IPS DF 4.7 (cell line): ENCODE results near the gene C3AR1.
"Not testable (repeated sequence)": the region's sequence is repeated elsewhere in the genome, so short reads cannot be mapped to it uniquely, and the experiment has no call there.

ENCODE experiments used
- DNase-seq: peaks from one replicate; pipeline ENCODE4 v3.0.0-alpha.2; 2013; ENCODE audit warnings: low spot score; ENCODE audit errors: extremely low read depth

C3AR1 gene

DNA sequence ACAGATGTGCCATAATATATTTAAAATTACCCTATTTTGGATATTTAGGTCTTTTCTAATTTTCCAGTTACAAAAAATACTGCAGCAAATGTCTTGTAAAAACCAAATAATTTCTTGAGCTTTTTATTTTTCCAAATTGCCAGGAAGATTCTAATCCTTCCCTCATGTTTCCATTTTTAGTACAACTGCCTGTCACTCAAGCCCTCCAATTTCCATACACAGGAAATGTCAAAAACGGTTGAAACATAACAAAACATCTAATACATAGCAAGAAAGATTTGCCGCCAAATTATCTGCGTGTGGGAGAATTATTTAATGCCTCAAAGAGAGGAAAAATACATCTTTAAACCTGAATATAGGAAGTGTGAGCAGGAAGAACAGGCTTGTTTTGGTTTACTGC is 36.0 kb downstream of the C3AR1 start:
- no peak for DNase-seq

DNA sequence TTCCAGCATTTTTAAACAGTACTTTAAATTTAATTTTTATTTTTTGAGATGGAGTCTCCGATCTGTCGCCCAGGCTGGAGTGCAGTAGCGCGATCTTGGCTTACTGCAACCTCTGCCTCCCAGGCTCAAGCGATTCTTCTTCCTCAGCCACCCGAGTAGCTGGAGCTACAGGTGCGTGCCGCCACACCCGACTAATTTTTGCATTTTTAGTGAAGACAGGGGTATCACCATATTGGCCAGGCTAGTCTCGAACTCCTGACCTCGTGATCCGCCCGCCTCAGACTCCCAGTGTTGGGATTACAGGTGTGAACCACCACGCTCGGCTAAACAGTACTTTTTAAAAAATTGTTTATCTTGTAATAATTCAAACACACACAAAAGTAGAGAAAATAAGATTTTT is 37.9 kb downstream of the C3AR1 start:
- DNase-seq, result no peak

DNA sequence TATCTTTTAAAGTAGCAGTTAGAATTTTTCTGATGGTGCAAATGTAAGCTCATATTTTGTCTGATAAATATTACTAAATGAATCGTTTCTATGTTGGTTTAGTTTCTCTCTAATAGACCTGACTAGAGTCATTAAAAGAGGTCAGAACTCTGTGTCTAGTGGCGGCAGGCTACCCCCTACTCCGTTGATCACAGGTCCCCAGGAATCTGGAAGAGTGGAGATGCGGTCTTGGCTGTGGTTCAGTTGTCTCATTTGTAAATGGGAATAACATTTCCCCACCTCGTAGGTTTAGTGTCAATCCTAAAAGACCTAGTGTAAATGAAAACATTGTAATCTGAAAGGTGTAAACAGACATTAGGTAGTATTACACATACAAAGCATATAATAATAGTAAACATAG is 38.3 kb downstream of the C3AR1 start:
- no peak for DNase-seq

DNA sequence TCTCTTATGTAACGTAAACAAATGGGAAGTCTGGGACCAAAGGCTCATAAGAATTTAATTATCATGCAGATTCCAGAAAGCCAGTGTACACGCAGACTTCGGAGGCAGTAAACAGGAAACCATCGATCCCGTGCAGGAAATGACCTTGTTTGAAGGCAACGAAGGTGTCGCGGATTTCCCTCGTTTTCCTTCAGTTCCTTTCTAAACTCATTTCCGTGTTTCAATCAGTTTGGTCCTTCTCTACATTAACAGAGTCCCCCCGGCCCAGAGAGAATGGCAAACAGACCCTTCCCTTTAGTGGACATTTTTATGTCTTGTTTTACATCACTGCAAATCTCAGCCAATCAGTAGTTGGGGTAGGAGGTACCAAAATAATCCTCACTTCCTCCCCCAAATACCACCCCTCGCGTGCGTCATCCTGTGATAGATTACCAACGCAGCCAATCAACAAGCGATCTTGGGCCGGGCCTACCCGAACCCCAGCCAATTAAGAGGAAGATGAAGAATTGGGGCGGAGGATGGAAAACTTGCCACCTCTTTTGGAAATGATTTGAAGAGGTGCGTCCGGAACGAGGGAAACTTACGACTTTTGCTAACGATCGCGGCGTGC is 39.8 kb downstream of the C3AR1 start:
- no peak for DNase-seq

DNA sequence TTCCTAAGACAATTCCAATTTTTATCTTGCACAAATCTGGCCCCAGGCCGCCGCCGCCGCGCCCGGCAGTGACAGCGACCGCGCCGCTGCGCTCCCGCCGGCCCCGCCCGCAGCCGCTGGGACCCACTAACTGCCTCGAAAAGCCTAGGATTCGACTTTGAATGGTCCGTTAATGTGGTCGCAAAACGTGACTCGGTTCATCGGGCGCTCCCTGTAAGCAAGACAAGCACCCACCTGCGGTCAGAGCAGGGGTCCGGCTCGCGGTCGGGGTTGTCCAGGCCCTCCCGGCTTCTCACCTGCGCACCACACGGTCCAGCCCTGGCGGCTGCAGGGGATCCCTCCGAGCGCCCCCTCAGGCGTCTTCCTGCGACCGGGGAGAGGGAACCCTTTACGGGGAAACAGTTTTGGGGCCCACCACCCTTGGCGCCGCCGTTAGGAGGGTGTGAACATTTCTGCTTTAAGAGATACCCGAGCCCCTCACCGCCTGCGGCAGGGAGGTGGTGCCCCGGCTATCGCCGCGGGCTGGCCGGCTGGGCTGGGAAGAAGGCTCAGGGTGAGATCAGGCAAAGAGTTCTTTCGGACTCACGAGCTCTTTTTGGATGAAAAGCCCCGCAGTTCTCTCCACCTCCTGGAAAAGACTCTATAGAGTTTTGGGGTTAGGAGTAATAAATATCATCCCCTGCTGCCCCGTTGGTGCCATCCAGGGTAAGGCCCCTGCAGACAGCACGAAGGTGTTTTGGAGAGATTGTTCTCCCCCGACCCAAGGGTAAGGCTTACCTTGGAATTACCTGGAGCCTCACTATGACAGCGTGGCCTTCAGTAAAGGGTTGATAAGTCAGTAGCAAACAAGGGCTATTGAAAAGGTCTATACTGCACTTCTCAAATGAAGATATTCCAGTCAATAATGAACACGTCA is 47.2 kb downstream of the C3AR1 start:
- no peak for DNase-seq

DNA sequence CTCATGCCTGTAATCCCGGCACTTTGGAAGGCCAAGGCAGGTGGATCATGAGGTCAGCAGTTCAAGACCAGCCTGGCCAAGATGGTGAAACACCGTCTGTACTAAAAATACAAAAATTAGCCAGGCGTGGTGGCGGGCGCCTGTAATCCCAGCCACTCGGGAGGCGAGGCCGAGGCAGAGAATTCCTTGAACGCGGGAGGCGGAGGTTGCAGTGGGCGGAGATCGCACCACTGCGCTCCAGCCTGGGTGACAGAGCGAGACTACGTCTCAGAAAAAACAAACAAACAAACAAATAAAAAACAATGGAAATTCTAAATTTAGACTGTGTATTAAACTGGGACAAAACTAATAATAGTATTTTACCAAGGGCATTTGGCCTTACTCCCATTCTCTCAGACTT is 47.9 kb downstream of the C3AR1 start:
- DNase-seq, result not testable (repeated sequence)

DNA sequence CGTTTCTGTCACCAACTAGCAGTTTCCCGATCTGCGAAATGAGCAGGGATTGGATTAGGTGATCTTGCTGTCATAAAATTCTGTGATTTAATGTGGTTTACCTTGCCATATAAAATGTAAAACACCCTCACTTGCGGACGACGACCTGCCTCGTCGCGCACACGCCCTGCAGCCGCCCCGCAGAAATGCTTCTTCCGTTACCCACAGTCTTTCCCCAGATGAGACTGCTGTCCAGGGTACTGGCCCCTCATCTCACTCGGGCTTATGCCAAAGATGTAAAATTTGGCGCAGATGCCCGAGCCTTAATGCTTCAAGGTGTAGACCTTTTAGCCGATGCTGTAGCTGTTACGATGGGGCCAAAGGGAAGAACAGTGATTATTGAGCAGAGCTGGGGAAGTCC is 51.3 kb downstream of the C3AR1 start:
- no peak for DNase-seq

DNA sequence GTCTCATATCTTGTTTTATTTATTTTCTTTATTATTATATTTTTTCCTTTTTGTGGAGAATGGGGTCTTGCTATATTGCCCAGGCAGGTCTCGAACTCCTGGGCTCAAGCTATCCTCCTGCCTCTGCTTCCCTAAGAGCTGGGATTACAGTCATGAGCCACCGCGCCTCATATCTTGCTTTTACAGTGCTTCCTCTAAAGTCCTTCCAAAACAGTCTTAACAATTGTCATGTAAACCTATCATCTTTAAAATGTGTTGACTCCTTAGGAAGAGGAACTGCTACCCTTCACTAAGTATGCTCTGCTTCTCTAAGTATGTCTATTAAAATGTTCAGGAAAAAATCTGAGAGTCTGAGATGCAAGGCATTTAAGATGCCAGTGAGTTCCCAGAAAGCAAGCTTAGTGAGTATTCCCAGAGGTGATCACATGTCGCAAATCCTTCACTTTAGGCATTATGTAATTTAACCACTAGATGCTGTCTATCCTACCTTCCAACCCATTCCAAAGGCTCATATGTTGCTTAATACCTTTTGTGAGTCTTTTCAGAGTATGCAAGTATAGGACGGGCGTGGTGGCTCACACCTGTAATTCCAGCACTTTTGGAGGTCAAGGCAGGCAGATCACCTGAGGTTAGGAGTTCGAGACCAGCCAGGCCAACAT is 53.4 kb downstream of the C3AR1 start:
- no peak for DNase-seq

DNA sequence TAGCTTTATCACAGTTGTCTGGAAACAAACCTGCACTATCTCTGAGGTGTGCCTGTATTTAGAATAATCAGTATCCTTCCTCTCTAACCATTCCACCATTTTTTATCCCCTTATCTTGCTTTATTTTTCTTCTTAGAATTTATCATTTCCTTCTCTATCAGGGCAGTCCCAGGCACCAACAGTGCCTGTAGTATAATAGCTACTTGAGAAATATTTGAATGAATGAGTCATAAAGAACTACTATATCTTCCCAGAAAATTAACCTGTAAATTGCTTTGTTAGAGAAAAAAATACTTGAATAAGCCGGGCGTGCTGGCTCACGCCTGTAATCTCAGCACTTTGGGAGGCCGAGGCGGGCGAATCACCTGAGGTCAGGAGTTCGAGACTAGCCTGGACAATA is 54.8 kb downstream of the C3AR1 start:
- no peak for DNase-seq
